Liver (tissue), 9 donors: ENCODE data around the gene EHD1. TPM values are rescaled to one million over a fixed set of nuclear protein-coding genes. Genes with fewer than 3 reads are reported as not detected.

ENCODE experiments used
- DNase-seq: peaks from one replicate; pipeline ENCODE4 v3.0.0-alpha.2; 2017; ENCODE audit warnings: low spot score
- H3K27ac ChIP-seq, 2 donors: one replicate each; pipeline ENCODE4 v1.7.0; 2013; ENCODE audit warnings: inconsistent platforms in 2 of 2, low read length in 2 of 2, control low read depth in 1 of 2, low read depth in 1 of 2, mild to moderate bottlenecking in 1 of 2
- H3K27me3 ChIP-seq, 4 donors: one replicate each; pipeline versions ENCODE4 v1.6.1 to v1.7.0; 2013; ENCODE audit warnings: low read length in 3 of 4, inconsistent platforms in 1 of 4, mild to moderate bottlenecking in 1 of 4, moderate library complexity in 1 of 4; ENCODE audit not compliant: control insufficient read depth in 4 of 4, insufficient read depth in 4 of 4
- H3K36me3 ChIP-seq, 4 donors: one replicate each; pipeline versions ENCODE4 v1.6.1 to v1.7.0; 2013; ENCODE audit warnings: low read length in 3 of 4, mild to moderate bottlenecking in 3 of 4, low read depth in 1 of 4, moderate library complexity in 1 of 4; ENCODE audit not compliant: control insufficient read depth in 4 of 4, insufficient read depth in 3 of 4
- H3K4me1 ChIP-seq, 4 donors: one replicate each; pipeline versions ENCODE4 v1.6.1 to v1.7.0; 2013; ENCODE audit warnings: low read length in 3 of 4, mild to moderate bottlenecking in 3 of 4, moderate library complexity in 1 of 4; ENCODE audit not compliant: control insufficient read depth in 4 of 4, insufficient read depth in 4 of 4
- H3K4me3 ChIP-seq, 3 donors: one replicate each; pipeline versions ENCODE4 v1.6.1 to v1.7.0; 2013; ENCODE audit warnings: low read length in 3 of 3, control low read depth in 1 of 3, low read depth in 1 of 3, mild to moderate bottlenecking in 1 of 3
- H3K9ac ChIP-seq, 2 donors: one replicate each; pipeline ENCODE4 v1.7.0; 2013; ENCODE audit warnings: low read length in 2 of 2, mild to moderate bottlenecking in 2 of 2, moderate library complexity in 2 of 2, control low read depth in 1 of 2, low read depth in 1 of 2
- H3K9me3 ChIP-seq, 4 donors: one replicate each; pipeline versions ENCODE4 v1.6.1 to v1.7.0; 2013; ENCODE audit warnings: low read length in 3 of 4; ENCODE audit not compliant: control insufficient read depth in 4 of 4
- CTCF ChIP-seq: fragments of 150-350 bp; IDR thresholded peaks from 2 replicates; pipeline ENCODE4 v1.5.1; 2017; ENCODE audit warnings: improper control_type of control experiment, low read depth, low read length; ENCODE audit not compliant: missing input control
- EGR1 ChIP-seq, 2 donors: IDR thresholded peaks; 2 replicates each; pipeline ENCODE4 v1.6.1; 2016 to 2018; ENCODE audit warnings: antibody characterized with exemption in 2 of 2, low read depth in 2 of 2
- FOXA1 ChIP-seq: IDR thresholded peaks from 2 replicates; pipeline ENCODE4 v1.6.1; 2016; ENCODE audit warnings: antibody characterized with exemption
- FOXA2 ChIP-seq: IDR thresholded peaks from 2 replicates; pipeline ENCODE4 v1.6.1; 2016; ENCODE audit warnings: antibody characterized with exemption
- GABPA ChIP-seq, 2 donors: IDR thresholded peaks in 1 of 2; conservative IDR thresholded peaks in 1 of 2; 2 replicates each; pipeline ENCODE4 v1.6.1; 2016; ENCODE audit warnings: antibody characterized with exemption in 2 of 2, mild to moderate bottlenecking in 1 of 2, moderate library complexity in 1 of 2
- HNF4A ChIP-seq, 2 donors: conservative IDR thresholded peaks; 2 replicates each; pipeline ENCODE4 v1.6.1; 2016; ENCODE audit warnings: antibody characterized with exemption in 2 of 2, mild to moderate bottlenecking in 2 of 2
- HNF4G ChIP-seq: IDR thresholded peaks from 2 replicates; pipeline ENCODE4 v1.6.1; 2016; ENCODE audit warnings: antibody characterized with exemption
- JUND ChIP-seq, 2 donors: IDR thresholded peaks; 2 replicates each; pipeline ENCODE4 v1.6.1; 2016; ENCODE audit warnings: antibody characterized with exemption in 2 of 2
- MAX ChIP-seq: IDR thresholded peaks from 2 replicates; pipeline ENCODE4 v1.6.1; 2016; ENCODE audit warnings: antibody characterized with exemption
- NR2F2 ChIP-seq: IDR thresholded peaks from 2 replicates; pipeline ENCODE4 v1.6.1; 2016; ENCODE audit warnings: antibody characterized with exemption
- RAD21 ChIP-seq, 2 donors: IDR thresholded peaks; 2 replicates each; pipeline ENCODE4 v1.6.1; 2016; ENCODE audit warnings: antibody characterized with exemption in 2 of 2, mild to moderate bottlenecking in 2 of 2
- REST ChIP-seq: IDR thresholded peaks from 2 replicates; pipeline ENCODE4 v1.6.1; 2016; ENCODE audit warnings: antibody characterized with exemption, mild to moderate bottlenecking
- RXRA ChIP-seq, 2 donors: IDR thresholded peaks; 2 replicates each; pipeline ENCODE4 v1.6.1; 2017 to 2018; ENCODE audit warnings: antibody characterized with exemption in 2 of 2, mild to moderate bottlenecking in 1 of 2
- SP1 ChIP-seq: IDR thresholded peaks from 2 replicates; pipeline ENCODE4 v1.6.1; 2018; ENCODE audit warnings: antibody characterized with exemption, mild to moderate bottlenecking
- TAF1 ChIP-seq: conservative IDR thresholded peaks from 2 replicates; pipeline ENCODE4 v1.6.1; 2016; ENCODE audit warnings: antibody characterized with exemption, mild to moderate bottlenecking
- YY1 ChIP-seq: IDR thresholded peaks from 2 replicates; pipeline ENCODE4 v1.6.1; 2016; ENCODE audit warnings: antibody characterized with exemption, mild to moderate bottlenecking
- ZBTB33 ChIP-seq: IDR thresholded peaks from 2 replicates; pipeline ENCODE4 v1.6.1; 2016; ENCODE audit warnings: antibody characterized with exemption
- WGBS: extraction: QIAGEN DNeasy Blood & Tissue Kit; methylation state at CpG from one replicate; pipeline ENCODE4 v1.1.7; 2013; 5-methylcytosine and 5-hydroxymethylcytosine counted together
- polyA plus RNA-seq, 2 donors: library from polyadenylated mRNA; stranded (reverse) in 1 of 2; unstranded in 1 of 2; fragments of 200-250 nt in 1 of 2; fragments of >200 nt in 1 of 2; fragmentation: Nextera tagmentation in 1 of 2; extraction: Ambion mirVana in 1 of 2; gene quantifications; one replicate each; pipeline versions ENCODE4 v1.2.1 to v1.2.3, GENCODE V29; 2013 to 2015
- total RNA-seq, 2 donors: library from RNA; depleted of rRNA; stranded (reverse); fragments of >200 nt; gene quantifications; one replicate each; pipeline ENCODE4 v1.2.3, GENCODE V29; 2014
- TF ChIP-seq, protein P1 (sequence below): IDR thresholded peaks from 2 replicates; pipeline ENCODE4 v1.6.1; 2016; ENCODE audit warnings: antibody characterized with exemption
- donor health status: healthy.
- donor health status: healthy.
- donor health status: healthy.
- donor health status: healthy.
- donor health status: healthy.

The EHD1 gene
- total and polyA plus RNA-seq, 4 donors, result 8.3 to 36.4 (median 19.2) TPM

DNA sequence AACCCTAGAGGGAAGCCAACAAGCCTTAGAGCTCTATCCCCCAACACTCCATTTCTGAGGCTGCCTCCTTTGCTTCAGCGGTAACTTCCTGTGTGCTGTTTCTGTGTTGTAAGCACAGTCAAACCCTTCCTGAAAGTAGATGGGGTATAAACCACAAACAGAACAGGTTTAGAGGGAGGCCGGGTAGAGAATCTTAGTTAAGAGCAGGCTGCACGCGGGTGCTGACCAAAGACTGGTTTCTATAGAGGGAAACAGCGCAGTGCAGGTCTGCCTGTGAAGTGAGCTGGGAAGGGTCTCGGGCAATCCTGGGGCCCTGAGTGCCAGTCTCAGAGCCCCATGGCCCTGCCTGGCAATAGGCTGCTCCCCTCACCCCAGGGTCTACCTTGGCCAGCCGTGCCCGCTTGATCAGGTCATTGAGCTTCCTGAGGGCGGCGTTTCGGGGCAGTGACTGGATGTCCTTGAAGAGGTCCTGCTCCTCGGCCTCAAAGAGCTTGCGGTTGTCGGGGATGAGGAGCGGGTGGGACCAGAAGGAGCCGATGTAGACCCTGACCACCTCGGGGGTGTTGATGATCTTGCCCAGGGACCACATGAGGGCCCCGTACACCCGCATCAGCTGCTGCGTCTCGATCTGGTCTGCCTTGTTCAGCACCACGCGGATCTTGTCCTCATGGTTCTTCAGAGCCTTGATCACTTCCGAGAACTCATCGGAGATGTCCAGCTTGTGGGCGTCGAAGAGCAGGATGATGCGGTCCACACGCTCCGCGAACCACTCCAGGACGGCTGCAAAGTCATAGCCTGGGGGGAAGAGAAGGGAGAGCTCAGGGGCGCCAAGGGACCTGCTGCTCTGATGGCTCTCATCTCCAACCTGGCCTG lies 18.6 kb downstream of the EHD1 start (continued):
- TF ChIP-seq JUND (IDR thresholded peaks at IDR 0.05), result no peak

DNA sequence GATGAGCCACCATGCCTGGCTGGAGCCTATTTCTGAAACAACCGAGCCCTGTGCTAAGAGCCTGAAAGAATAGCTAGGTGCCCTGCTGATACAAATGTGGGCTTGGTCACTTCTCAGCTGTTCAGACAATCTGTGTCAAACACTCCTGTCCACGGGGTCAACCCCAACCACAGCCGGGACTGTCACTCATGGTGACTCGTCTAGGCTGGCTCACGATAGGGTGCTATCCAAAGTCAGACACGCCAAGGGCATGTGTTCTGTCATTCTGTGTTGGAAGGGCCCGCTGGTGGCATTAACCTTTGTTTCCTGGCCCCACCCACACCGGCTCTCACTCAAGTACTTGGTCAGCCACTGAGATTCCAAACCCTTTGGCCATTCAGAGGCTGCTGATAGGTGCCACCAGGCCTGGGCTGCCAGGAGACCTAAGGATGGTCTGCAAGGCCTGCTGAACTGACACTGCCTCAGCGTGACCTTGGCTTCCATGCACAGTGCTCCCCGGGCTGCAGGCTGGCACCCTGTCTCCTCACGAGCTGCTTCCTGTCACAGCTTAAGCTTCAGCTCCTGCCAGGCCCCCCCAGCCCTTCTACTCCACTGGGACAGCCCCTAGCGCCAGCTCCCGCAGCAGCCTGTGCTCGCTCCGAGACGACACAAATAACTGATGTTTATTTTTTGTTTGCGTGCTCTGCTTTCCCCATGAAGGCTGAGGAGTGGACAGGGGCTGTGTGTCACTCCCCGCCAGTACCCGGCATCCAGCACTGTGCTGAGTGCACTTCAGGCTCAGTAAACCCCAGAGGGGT lies 19.8 kb downstream of the EHD1 start:
- 80% methylated on average over 19 of the region's 19 CpGs for WGBS
- peak overlapping the region; percentile 43 to 51 for H3K27ac ChIP-seq
- no peak for DNase-seq
- TF ChIP-seq HNF4A (conservative IDR thresholded peaks at IDR 0.05), result no peak
- TF ChIP-seq GABPA (IDR thresholded peaks at IDR 0.05 in 1 of 2, conservative IDR thresholded peaks at IDR 0.05 in 1 of 2), result no peak
- TF ChIP-seq YY1, result no peak
- TF ChIP-seq EGR1 (IDR thresholded peaks at IDR 0.05; ENCODE audit: low read depth in 2 of 2), result no peak
- TF ChIP-seq HNF4G, result no peak
- no peak overlapping the region for H3K4me3 ChIP-seq
- peaks cover 2 to 36% (median 26%) of the 10 kb centered on the region in 4 donors for H3K4me1 ChIP-seq
- no peaks in the 10 kb centered on the region for H3K27me3 ChIP-seq
- H3K9me3 ChIP-seq, result no peaks in the 10 kb centered on the region
- H3K9ac ChIP-seq, result no peak overlapping the region
- peaks cover 0 to 12% (median 6%) of the 10 kb centered on the region in 4 donors for H3K36me3 ChIP-seq

- Histone ChIP-seq H3K4me3 (no peak overlapping the region), H3K9ac (peak overlapping the region in 1 of 2 donors; percentile 40), H3K27ac (peak overlapping the region; percentile 7 to 9), H3K4me1 (peaks cover 2 to 28% (median 19%) of the 10 kb centered on the region in 4 donors), H3K27me3 (no peaks in the 10 kb centered on the region), H3K9me3 (no peaks in the 10 kb centered on the region), H3K36me3 (peaks cover 0 to 12% (median 6%) of the 10 kb centered on the region in 4 donors)
- 96% methylated on average over 6 of the region's 6 CpGs for WGBS
- DNase-seq, result no peak
- TF ChIP-seq YY1 (no peak), FOXA2 (no peak), CTCF (no peak), FOXA1 (no peak), SP1 (no peak), RAD21 (IDR thresholded peaks at IDR 0.05) (no peak), RXRA (IDR thresholded peaks at IDR 0.05) (no peak), MAX (no peak), ZBTB33 (no peak), EGR1 (IDR thresholded peaks at IDR 0.05; ENCODE audit: low read depth in 2 of 2) (no peak), HNF4A (conservative IDR thresholded peaks at IDR 0.05) (no peak), JUND (IDR thresholded peaks at IDR 0.05) (no peak), REST (no peak), NR2F2 (no peak), TAF1 (no peak), GABPA (IDR thresholded peaks at IDR 0.05 in 1 of 2, conservative IDR thresholded peaks at IDR 0.05 in 1 of 2) (no peak), HNF4G (no peak)
- TF ChIP-seq, protein P1, sequence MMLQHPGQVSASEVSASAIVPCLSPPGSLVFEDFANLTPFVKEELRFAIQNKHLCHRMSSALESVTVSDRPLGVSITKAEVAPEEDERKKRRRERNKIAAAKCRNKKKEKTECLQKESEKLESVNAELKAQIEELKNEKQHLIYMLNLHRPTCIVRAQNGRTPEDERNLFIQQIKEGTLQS, result no peak
Measured at GRCh38 chr11:64857485-64857884, 20.9 kb downstream of the EHD1 start.
